CD4-positive, alpha-beta T cell (primary cell): ENCODE results near the gene MRPL33. TPM values are rescaled to one million over a fixed set of nuclear protein-coding genes. Genes with fewer than 3 reads are reported as not detected.

ENCODE experiments used
- ATAC-seq: fragments of 200-7000 bp; cut with Tn5 transposase; one replicate; pipeline ENCODE4 v1.10.0; 2022; ENCODE audit warnings: mild to moderate bottlenecking; ENCODE audit not compliant: poor library complexity
- CTCF ChIA-PET: fragments of 350-600 bp; sonication (Branson Sonifier 250); formaldehyde crosslinking; loops from one replicate; lab custom pipeline; 2021; ENCODE audit warnings: antibody characterized with exemption, inconsistent platforms; lab: Charles Lee
- POLR2A ChIA-PET: fragments of 350-600 bp; sonication (Branson Sonifier 250); formaldehyde crosslinking; loops from one replicate; lab custom pipeline; 2021; ENCODE audit warnings: antibody characterized with exemption, inconsistent platforms; lab: Charles Lee
- DNase-seq, 14 experiments: peaks; one replicate each; pipeline ENCODE4 v3.0.0-alpha.2; 2013 to 2020; ENCODE audit warnings: mixed read lengths in 2 of 14
- H3K27ac ChIP-seq, 2 donors: one replicate each; pipeline versions ENCODE4 v1.5.1 to v1.7.0; 2013; ENCODE audit warnings: low read length in 2 of 2, low read depth in 1 of 2, mild to moderate bottlenecking in 1 of 2
- H3K27me3 ChIP-seq, 2 experiments: 1 replicate in 1 of 2; 2 replicates in 1 of 2; pipeline versions ENCODE4 v1.6.1 to v1.7.0; 2013; ENCODE audit warnings: low read length in 2 of 2, control low read depth in 1 of 2, mild to moderate bottlenecking in 1 of 2, moderate library complexity in 1 of 2; ENCODE audit not compliant: insufficient read depth in 2 of 2, control insufficient read depth in 1 of 2
- H3K36me3 ChIP-seq: one replicate; pipeline ENCODE4 v1.6.1; 2013; ENCODE audit warnings: low read length, control low read depth; ENCODE audit not compliant: insufficient read depth
- H3K4me1 ChIP-seq: one replicate; pipeline ENCODE4 v1.6.1; 2013; ENCODE audit warnings: low read length, control low read depth; ENCODE audit not compliant: insufficient read depth
- H3K4me3 ChIP-seq: one replicate; pipeline ENCODE4 v1.5.1; 2013; ENCODE audit warnings: mild to moderate bottlenecking, low read length, moderate library complexity
- H3K9me3 ChIP-seq, 2 experiments: 1 replicate in 1 of 2; 2 replicates in 1 of 2; pipeline versions ENCODE4 v1.6.1 to v1.7.0; 2013; ENCODE audit warnings: low read length in 2 of 2, mild to moderate bottlenecking in 2 of 2, control low read depth in 1 of 2, moderate library complexity in 1 of 2; ENCODE audit not compliant: control insufficient read depth in 1 of 2, insufficient read depth in 1 of 2
- H3K27ac Mint-ChIP-seq: one replicate; pipeline ENCODE4 v1.8.0; 2020; ENCODE audit warnings: mixed read lengths
- H3K27me3 Mint-ChIP-seq: one replicate; pipeline ENCODE4 v1.8.0; 2021; ENCODE audit warnings: mixed read lengths
- H3K36me3 Mint-ChIP-seq: one replicate; pipeline ENCODE4 v1.8.0; 2021; ENCODE audit warnings: low read depth, mixed read lengths
- H3K4me1 Mint-ChIP-seq: one replicate; pipeline ENCODE4 v1.8.0; 2021; ENCODE audit warnings: low read depth, mixed read lengths
- H3K4me3 Mint-ChIP-seq: one replicate; pipeline ENCODE4 v1.8.0; 2020; ENCODE audit warnings: mild to moderate bottlenecking, mixed read lengths
- H3K9me3 Mint-ChIP-seq: one replicate; pipeline ENCODE4 v1.8.0; 2020; ENCODE audit warnings: mixed read lengths
- intact Hi-C, 2 experiments: fragments of 100-400 bp; cut with DNase I in 1 of 2; cut with micrococcal nuclease in 1 of 2; formaldehyde crosslinking; loops; one replicate each; pipeline versions ENCODE4 v1.15.1 to v1.9.0; 2023 to 2025; cut with DNase I, micrococcal nuclease
- total RNA-seq, 174 experiments: library from RNA in 2 of 174; stranded (reverse) in 2 of 174; gene quantifications; one replicate each; pipeline ENCODE4 v1.2.3 and lab custom pipeline; 2021 to 2026
- TF ChIP-seq, protein P1 (sequence below): fragments of 200-600 bp; IDR thresholded peaks from one replicate; pipeline ENCODE4 v1.8.0; 2022; ENCODE audit warnings: antibody characterized with exemption, mild to moderate bottlenecking

The MRPL33 gene
- total RNA-seq, 2 experiments from 2014 or later: 33.1 to 37.2 TPM

DNA sequence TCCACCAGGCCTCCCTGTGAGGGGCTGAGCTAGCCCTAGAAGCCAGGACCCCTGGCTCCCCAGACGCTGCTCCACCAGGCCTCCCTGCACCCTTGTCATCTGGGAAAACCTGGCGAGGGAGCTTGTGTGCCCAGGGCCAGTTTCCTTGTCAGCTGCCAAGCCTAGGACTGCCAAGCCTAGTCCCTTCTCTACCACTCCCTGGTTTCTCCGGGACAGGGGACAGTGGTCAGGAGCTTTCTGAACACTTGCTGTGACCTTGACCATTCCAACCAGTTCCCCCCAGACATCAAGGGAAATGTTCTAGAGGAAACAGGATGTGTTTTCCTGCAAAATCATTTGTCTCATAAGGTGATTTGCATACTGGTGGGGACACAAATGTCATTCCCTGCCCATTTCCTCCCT is 41.3 kb upstream of the MRPL33 start:
- TF ChIP-seq, protein P1, sequence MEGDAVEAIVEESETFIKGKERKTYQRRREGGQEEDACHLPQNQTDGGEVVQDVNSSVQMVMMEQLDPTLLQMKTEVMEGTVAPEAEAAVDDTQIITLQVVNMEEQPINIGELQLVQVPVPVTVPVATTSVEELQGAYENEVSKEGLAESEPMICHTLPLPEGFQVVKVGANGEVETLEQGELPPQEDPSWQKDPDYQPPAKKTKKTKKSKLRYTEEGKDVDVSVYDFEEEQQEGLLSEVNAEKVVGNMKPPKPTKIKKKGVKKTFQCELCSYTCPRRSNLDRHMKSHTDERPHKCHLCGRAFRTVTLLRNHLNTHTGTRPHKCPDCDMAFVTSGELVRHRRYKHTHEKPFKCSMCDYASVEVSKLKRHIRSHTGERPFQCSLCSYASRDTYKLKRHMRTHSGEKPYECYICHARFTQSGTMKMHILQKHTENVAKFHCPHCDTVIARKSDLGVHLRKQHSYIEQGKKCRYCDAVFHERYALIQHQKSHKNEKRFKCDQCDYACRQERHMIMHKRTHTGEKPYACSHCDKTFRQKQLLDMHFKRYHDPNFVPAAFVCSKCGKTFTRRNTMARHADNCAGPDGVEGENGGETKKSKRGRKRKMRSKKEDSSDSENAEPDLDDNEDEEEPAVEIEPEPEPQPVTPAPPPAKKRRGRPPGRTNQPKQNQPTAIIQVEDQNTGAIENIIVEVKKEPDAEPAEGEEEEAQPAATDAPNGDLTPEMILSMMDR: no peak
- no peak overlapping the region for H3K27ac Mint-ChIP-seq
- H3K9me3 Mint-ChIP-seq: no peaks in the 10 kb centered on the region
- ATAC-seq: no peak
- no peaks in the 10 kb centered on the region for H3K9me3 ChIP-seq
- H3K4me3 Mint-ChIP-seq: no peak overlapping the region
- no peak for DNase-seq
- ChIA-PET POLR2A (no interaction called here), CTCF (no interaction called here)
- no peaks in the 10 kb centered on the region for H3K27me3 Mint-ChIP-seq
- no peak overlapping the region for H3K4me3 ChIP-seq
- intact Hi-C loops: no loop called here
- no peak overlapping the region for H3K27ac ChIP-seq
- no peaks in the 10 kb centered on the region for H3K27me3 ChIP-seq
- H3K36me3 ChIP-seq: no peaks in the 10 kb centered on the region
- no peaks in the 10 kb centered on the region for H3K36me3 Mint-ChIP-seq
- peaks cover 9% of the 10 kb centered on the region for H3K4me1 Mint-ChIP-seq
- peaks cover 4% of the 10 kb centered on the region for H3K4me1 ChIP-seq

DNA sequence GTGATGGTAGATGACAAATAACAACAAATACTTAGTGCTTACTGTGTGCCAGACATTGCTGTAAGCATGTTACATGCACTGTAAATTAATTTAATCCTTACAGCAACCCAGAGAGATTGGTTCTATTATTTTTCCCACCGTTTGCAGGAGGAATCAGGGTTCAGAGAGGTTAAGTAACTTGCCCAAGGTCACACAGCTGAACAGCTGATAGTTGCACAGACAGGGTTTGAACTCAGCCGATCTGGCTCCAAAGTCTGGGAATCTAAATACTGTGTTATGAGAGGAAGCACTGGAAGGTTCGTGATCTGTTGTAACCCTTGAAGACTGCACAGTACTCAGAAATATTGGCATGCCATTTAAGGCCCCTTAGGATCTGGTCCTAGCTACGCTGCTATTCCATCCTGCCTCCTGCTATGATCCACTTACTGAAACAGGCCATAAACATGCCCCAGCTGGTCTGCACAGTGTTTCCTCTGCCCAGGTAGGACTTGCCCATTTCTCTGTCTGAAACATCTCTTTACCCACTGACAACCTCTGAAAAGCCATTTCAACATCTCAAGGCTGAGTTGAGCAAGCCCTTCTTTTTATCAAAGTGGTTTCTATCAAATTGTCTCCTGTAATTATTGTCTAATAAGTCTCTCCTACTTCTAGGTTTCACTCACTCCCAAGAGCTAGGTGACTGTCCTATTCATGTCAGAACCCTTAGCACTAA is 40.4 kb upstream of the MRPL33 start:
- no peaks in the 10 kb centered on the region for H3K27me3 Mint-ChIP-seq
- peaks cover 14% of the 10 kb centered on the region for H3K4me1 Mint-ChIP-seq
- intact Hi-C loops: no loop called here
- Histone ChIP-seq H3K4me3 (no peak overlapping the region), H3K9me3 (no peaks in the 10 kb centered on the region), H3K27ac (no peak overlapping the region), H3K4me1 (peaks cover 13% of the 10 kb centered on the region), H3K27me3 (no peaks in the 10 kb centered on the region), H3K36me3 (no peaks in the 10 kb centered on the region)
- H3K27ac Mint-ChIP-seq: no peak overlapping the region
- CTCF ChIA-PET: interaction anchor here (1.4 kb wide), 1 partner anchor 27 kb away, joined by 5 read pairs; no protein-coding TSS in a partner anchor
- no peak overlapping the region for H3K4me3 Mint-ChIP-seq
- no peaks in the 10 kb centered on the region for H3K9me3 Mint-ChIP-seq
- TF ChIP-seq, protein P1: no peak
- POLR2A ChIA-PET: no interaction called here
- no peak for ATAC-seq
- no peaks in the 10 kb centered on the region for H3K36me3 Mint-ChIP-seq
- DNase-seq: no peak

DNA sequence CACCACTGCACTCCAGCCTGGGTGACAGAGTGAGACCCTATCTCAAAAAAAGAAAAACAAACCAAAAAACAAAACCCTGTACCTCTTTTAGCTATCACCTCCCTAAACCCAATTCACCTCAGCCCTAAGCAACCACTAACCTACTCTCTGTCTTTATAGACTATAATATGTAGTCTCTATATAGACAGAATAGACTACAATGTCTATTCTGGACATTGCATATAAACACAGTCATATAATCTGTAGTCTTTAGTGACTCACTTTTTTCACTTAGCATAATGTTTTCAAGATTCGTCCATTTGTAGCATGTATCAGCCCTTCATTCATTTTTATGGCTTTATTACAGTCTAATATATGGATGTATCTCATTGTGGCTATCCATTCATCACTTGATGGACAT is 37.2 kb upstream of the MRPL33 start:
- Mint-ChIP-seq H3K9me3 (no peaks in the 10 kb centered on the region), H3K27ac (no peak overlapping the region), H3K27me3 (no peaks in the 10 kb centered on the region), H3K4me1 (peaks cover 13% of the 10 kb centered on the region), H3K36me3 (no peaks in the 10 kb centered on the region), H3K4me3 (no peak overlapping the region)
- Histone ChIP-seq H3K4me3 (no peak overlapping the region), H3K9me3 (no peaks in the 10 kb centered on the region), H3K36me3 (no peaks in the 10 kb centered on the region), H3K27ac (no peak overlapping the region), H3K27me3 (no peaks in the 10 kb centered on the region), H3K4me1 (peaks cover 15% of the 10 kb centered on the region)
- intact Hi-C loops: no loop called here
- no peak for ATAC-seq
- ChIA-PET POLR2A (no interaction called here), CTCF (no interaction called here)
- no peak for DNase-seq
- TF ChIP-seq, protein P1: no peak
